Left kidney (tissue), 2 donors: ENCODE data around the gene MAP3K14. TPM values are rescaled to one million over a fixed set of nuclear protein-coding genes. Genes with fewer than 3 reads are reported as not detected.
"Not testable (repeated sequence)": the region's sequence is repeated elsewhere in the genome, so short reads cannot be mapped to it uniquely, and the experiment has no call there.

Source experiments
- DNase-seq: peaks from one replicate; pipeline ENCODE4 v3.0.0-alpha.2; 2013
- polyA plus RNA-seq: library from polyadenylated mRNA; unstranded; fragments of 120-200 nt; gene quantifications from one replicate; pipeline ENCODE4 v1.2.1, GENCODE V29; 2013; ENCODE audit not compliant: insufficient read length

MAP3K14 gene
- polyA plus RNA-seq, 1 donor, result 5.1 TPM

DNA sequence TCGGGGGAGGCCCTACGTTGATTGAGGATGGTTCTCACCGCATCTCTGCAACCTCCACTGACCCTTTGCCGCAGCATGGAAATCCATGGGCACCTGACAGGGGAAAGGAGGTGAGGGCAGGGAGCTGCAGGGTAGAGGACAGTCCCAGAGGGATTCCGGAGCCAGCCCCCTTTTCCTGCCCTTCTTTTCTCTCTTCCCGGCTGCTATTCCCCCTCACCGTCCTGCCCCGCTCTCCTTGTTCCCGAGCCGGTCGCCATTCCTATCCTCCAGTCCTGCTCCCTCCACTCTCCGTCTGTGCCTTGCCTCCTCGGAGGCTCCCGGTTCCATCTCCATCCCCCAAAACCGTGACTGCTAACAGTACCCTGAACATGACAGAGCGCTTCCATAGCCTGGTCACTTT is 59.7 kb downstream of the MAP3K14 start:
- no peak for DNase-seq

DNA sequence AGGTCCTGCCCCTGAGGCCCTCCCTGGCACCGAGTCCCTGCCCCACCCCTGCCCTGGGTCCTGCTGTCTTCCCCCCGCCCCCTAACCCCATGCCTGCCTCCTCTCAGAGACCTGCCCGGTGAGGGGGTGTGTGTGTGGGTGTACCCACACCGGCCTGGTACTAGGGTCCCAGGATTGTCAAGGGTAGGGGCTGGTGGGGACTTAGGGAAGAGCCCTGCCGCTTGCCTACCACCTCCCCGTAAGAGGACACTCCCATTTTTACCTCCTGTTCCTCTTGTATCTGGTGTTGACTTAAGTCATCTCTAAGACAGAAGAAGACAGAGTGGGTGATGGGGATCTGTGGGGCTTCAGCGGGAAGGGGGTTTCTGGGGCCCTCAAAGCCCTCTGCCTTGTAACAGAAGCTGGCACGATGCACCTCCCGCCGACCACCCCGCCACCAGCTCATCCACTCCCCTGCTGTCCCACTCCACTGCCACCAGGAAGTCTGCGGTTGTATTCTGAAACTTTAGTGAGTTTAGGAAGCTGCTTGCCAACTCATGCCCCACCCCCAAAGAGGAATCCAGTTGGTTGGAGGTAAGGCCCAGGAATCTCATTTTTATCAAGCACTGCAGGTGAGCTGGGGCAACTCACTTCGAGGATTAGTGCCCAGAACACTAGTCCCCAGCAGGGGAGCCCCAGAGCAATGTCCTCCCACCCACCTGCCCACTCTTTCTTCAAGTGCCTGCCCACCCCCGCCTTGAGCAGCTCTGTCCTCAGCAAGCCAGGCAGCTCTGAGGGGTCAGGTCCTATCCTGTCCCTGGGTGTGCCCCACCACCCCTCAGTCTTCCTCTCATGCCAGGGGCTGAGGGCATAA is 60.5 kb downstream of the MAP3K14 start:
- DNase-seq, result no peak

DNA sequence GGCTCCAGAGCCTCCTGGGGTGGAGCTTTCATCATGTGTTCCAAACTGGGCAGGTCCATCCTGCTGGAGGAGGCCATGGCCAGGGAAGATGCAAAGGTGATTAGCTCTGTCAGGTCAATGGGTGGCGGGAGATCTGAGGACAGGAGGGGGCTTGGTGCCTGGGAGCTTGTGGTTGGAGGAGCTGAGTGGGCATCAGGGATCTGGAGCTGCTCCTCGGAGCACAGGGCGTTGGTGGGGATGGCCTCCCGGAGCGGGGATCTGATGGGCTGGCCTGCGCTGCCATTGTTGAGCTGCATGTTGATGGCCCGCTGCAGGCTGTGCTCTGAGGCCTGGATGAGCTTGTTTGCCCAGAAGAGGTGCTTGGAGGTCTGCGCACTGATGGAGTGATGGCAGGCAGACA is 61.5 kb downstream of the MAP3K14 start:
- no peak for DNase-seq

DNA sequence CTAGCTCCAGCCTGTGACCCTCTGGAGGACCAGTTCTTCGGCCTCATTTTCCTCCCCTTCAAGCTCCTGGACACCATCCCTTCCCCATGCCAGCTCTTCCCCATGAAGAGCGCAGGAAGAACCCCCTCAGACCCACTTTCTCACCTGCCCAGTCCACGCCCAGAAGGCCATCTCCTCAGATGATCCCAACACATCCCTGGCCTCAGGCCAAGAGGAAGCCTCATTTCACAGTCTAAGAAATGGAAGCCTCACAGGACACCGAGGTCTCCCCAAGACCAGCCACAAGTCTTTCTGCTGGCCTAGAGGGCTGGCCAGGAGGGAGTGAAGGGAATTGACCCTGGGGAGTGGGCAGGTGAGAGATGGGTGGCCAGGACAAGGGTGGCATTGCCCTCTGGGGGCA is 62.9 kb downstream of the MAP3K14 start:
- DNase-seq, result no peak

DNA sequence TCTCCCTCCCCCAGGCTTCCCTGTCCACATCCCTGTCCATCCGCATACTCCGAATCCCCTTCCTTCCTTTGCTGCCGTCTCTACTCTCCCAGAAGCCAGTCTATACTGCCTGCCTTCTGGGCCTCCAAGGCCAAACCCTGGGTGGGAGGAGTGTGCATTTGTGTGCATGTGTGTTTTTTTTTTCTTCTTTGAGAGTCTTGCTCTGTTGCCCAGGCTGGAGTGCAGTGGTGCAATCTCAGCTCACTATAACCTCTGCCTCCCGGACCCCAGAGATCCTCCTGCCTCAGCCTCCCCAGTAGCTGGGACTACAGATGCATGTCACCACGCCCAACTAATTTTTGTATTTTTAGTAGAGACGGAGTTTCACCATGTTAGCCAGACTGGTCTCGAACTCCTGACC is 63.6 kb downstream of the MAP3K14 start:
- not testable (repeated sequence) for DNase-seq

DNA sequence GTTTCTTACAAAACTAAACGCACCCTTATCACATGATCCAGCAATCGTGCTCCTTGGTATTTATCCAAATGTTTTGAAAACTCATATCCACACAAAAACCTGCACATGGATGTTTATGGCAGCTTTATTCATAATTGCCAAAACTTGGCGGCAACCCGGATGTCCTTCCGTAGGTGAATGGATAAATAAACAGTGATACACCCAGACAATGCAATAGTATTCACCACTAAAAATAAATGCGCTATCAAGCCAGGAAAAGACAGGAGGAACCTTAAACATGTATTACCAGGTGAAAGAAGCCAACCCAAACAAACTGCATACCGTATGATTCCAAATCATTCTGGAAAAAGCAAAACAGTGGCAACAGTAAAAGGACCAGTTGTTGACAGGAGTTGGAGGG is 64.9 kb downstream of the MAP3K14 start:
- DNase-seq, result no peak

DNA sequence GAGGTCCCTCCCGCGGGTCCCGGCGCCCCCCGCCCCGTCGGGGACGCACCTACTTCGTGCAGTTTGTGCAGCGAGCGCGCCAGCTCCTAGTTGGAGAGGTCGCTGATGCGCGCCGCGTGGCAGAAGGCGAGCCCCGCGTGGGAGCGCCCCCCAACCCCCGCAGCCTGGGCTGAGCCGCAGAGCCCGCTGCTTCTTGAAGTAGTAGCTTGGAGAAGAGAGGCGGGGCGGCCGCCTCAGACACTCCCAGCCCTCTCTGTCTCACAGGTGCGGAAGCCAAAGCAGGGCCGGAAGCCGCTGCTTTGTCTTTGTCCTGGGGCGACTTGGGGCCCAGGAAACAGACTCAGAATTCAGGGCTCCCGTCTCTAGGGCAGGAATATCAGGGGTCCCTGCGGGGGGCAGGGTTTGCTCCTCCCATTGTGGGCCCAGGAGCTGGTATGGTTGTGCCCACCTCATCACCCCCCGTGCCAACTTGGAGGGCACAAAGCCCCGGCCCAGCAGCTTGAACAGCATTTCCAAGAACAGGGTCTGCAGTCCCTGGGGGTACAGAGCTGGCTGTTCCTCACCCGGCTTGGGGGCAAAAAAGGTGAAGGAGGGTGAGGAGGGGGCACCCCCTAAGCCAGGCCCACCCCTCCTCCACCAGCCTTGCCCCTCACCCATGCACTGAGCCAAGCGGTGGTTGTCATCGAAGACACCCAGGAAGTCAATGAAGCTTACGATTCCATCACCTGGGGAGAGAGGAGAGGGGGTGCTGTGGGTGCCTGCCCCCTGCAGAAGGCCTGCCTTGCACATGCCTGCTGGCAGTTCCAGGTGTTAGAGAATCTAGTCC is 68.5 kb downstream of the MAP3K14 start:
- DNase-seq, result no peak

DNA sequence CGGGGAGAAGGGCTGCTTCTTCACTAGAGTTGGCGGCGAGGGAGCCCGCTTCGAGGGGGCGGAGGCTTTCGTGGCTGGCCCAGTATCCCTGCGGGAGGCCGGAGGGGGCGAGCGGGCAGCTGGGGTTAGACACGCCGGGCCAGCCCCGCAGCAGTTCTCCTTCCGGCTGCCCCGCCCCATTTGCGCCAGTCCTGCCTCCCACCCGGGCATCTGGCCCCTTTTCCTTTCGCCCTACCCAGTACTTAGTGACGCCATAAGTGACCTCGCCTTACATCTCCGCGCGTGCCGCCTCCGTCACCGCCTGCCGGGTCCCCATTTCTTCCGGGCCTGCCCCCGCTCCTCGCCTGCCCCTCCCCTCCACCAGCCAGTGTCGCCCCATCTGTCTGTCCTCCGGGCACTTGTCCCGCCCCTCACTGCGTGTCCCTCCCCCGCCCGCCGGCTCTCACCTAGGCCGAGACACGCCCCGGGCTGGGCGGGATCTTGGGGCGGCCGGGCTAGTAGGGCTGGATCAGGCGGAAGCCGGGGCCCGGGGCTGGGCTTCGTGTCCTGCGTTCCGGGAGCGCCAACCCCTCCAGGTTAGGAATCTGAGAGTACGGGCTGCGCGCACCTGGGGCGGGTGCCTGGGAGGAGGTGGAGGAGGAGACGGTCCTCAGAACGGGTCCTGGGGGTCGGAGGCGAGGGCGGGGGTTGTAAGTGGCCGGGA is 69.2 kb downstream of the MAP3K14 start:
- peak; percentile 79 for DNase-seq

DNA sequence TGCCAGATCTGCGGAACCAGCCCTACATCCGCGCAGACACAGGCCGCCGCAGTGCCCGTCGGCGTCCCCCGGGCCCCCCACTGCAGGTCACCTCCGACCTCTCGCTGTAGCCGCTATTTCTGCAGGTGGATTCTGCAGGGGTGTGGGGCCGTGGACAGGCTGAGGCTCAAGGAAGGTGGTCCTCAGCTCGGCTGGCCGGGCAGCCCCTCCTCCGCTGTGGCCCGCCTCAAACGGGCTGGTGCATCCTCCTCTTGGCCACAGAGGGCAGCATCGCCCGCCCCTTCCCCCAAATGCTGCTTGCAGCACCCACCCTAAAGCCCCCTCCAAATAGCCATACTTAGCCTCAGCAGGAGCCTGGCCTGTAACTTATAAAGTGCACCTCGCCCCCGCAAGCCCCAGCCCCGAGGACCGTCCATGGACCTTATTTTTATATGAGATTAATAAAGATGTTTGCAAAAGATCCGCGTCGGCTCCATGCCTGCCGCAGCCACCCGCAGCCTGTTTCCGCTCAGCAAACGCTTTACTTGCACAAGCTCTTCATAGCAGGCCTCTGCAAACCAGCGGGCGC is 69.9 kb downstream of the MAP3K14 start:
- DNase-seq, result no peak

DNA sequence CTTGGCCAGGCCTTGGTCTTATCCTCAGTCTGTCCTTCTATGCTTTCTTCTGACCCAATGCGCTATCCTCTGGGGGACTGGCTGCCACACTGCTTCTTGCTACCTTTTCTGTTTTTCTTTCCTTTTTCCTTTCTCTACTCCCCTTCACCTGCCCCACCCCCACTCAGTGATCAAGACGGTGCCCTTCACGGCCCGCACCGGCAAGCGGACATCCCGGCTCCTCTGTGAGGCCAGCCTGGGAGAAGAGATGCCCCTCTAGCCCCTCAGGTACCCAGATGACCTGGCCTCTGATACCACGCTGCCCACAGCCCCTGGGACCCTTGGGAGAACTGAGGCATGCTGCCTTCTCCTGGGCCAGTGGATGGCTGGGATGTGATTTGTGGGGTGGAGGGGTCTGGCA is 70.5 kb downstream of the MAP3K14 start:
- no peak for DNase-seq

DNA sequence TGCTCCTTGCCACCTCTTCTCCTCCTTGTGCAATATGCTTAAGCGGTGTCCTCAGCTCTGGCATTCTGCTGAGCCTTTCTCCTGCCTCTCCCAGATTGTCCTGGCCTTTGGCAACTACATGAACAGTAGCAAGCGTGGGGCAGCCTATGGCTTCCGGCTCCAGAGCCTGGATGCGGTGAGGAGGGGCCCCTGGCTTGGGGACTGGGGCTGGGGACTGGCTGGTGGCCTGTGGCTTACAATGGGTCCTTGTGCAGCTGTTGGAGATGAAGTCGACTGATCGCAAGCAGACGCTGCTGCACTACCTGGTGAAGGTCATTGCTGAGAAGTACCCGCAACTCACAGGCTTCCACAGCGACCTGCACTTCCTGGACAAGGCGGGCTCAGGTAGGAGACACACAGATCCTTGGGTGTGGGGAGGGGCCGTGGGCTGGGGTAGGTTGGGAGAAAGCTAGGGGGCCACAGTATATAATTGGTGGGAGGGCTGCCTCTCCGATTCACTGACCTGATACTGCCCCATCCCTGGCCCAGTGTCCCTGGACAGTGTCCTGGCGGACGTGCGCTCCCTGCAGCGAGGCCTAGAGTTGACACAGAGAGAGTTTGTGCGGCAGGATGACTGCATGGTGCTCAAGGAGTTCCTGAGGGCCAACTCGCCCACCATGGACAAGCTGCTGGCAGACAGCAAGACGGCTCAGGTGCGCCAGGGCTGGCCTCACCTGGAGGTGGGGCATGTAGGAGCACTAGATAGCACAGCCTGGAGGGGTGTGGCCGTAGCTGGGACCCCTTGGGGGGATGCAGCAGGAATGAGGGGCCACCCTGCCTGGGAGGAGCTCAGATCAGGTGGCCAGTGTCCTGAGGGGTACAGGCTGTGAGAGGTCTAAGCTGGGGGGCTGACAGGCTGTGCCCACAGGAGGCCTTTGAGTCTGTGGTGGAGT is 71.8 kb downstream of the MAP3K14 start:
- no peak for DNase-seq

DNA sequence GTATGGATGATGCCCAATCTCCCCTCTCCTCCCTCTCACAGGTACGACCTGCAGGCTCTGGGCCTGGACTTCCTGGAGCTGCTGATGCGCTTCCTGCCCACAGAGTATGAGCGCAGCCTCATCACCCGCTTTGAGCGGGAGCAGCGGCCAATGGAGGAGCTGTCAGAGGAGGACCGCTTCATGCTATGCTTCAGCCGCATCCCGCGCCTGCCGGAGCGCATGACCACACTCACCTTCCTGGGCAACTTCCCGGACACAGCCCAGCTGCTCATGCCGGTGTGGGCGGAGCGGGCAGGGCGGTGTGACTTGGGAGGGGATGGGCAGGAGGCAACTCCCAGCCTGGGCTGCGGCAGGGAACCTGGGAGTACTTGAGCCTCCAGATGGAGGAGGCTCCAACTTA is 73.1 kb downstream of the MAP3K14 start:
- DNase-seq, result no peak

DNA sequence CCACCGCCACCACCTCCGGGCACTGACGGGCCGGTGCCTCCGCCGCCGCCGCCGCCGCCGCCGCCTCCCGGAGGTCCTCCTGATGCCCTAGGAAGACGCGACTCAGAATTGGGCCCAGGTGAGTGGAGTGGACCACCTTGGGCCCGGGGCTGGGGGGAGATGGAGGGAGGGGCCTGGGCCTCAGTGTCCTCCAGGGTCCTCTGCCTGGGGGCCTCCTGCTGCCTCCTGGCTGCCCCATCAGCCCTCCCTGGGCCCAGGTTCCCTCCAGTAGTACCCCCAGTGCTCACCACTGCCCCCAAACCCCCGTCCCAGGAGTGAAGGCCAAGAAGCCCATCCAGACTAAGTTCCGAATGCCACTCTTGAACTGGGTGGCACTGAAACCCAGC is 74.8 kb downstream of the MAP3K14 start:
- no peak for DNase-seq

DNA sequence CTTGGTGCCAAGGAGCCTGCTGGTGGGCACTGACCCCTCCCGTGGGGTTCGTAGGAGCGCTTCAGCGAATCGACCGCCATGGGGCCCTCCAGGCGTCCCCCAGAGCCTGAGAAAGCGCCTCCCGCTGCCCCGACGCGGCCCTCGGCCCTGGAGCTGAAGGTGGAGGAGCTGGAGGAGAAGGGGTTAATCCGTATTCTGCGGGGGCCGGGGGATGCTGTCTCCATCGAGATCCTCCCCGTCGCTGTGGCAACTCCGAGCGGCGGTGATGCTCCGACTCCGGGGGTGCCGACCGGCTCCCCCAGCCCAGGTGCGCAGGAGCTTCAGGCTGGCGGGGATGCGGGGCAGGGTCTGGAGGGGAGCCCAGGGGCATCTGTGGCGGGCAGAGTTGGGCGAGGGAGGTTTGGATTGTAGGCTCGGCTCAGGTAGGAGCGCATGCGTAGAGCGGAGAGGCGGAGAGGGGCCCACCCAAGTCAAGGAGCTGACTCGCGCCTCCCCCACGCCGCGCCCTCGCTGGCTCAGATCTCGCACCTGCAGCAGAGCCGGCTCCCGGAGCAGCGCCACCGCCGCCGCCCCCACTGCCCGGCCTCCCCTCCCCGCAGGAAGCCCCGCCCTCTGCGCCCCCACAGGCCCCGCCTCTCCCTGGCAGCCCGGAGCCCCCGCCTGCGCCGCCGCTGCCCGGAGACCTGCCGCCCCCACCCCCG is 75.3 kb downstream of the MAP3K14 start:
- no peak for DNase-seq

DNA sequence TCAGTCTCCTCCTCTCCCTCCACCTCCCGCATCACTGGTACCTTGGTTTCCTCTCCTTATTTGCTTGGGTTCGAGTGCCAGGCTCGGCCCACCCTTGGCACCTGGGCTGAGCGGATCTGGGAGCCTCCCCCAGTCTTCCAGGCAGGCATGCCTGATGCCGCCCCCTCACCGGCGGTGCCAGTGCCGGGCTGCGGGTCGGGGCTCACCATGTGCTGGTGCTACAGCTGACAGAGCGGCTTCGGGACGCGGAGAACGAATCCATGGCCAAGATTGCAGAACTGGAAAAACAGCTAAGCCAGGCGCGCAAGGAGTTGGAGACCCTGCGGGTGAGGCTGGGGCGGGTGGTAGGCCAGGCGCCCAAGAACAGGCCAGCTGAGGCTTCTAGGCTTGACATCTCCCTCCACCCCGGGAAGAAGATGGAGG is 75.9 kb downstream of the MAP3K14 start:
- DNase-seq, result no peak

DNA sequence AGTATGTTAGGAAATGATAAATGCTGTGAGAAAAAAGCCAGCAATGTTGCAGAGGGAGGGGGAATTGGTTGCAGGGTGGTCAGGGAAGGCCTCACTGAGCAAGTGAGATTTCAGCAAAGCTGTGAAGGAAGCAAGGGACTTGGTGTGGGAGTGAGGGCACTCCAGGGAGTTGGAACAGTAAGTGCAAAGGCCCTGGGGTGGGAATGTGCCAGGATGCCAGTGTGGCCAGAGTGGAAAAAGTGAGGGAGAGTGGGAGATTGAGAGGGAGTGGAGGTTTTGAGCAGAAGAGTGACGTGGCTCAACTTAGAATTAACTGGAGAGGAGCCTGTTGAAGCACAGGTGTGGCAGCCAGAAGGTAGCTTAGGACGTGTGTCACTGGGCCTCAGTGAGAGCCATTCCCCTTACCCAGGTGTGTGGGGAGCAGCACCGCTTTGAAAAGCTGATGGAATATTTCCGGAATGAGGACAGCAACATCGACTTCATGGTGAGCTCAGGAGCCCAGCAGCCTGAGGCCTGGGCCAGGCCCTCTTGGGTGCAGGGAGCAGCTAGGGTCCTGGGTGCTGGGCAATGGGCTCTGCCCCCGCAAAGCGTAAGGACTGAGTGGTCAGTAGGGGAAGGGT is 78.6 kb downstream of the MAP3K14 start:
- DNase-seq, result no peak

DNA sequence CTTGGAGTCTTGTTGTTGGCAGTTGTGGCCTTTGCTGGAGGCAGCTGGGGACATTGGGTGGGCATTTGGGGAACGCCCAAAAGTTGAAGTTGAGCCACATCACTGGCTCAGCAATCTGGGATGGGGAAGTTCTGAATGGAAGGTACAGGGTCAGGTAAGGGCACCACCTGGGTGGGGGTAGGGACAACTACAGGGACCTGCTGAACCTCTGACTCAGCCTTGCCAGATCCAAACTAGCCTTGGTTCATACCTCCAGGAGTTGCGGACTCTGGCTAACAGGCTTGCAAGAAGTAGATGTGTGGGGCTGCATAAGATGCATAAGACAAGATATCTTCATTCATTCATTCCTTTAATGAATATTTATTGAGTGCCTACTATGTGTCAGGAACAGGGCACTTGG is 79.1 kb downstream of the MAP3K14 start:
- DNase-seq, result no peak

DNA sequence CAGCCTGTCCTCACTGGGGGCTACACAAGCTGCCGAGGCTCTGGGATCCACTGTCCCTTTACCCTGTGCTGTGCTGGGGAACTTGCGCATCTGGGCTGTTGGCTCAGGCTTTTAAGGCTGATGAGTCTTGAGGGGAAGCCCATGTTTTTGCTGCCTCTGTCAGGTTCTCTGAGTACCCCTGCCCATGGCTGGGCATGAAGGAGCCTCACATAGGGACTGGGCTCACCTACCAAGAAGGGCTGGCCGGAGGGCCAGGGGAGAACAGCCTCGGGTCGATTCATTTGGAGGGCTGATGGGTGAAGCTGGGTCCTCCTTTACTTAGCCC is 80.6 kb downstream of the MAP3K14 start:
- DNase-seq, result no peak

DNA sequence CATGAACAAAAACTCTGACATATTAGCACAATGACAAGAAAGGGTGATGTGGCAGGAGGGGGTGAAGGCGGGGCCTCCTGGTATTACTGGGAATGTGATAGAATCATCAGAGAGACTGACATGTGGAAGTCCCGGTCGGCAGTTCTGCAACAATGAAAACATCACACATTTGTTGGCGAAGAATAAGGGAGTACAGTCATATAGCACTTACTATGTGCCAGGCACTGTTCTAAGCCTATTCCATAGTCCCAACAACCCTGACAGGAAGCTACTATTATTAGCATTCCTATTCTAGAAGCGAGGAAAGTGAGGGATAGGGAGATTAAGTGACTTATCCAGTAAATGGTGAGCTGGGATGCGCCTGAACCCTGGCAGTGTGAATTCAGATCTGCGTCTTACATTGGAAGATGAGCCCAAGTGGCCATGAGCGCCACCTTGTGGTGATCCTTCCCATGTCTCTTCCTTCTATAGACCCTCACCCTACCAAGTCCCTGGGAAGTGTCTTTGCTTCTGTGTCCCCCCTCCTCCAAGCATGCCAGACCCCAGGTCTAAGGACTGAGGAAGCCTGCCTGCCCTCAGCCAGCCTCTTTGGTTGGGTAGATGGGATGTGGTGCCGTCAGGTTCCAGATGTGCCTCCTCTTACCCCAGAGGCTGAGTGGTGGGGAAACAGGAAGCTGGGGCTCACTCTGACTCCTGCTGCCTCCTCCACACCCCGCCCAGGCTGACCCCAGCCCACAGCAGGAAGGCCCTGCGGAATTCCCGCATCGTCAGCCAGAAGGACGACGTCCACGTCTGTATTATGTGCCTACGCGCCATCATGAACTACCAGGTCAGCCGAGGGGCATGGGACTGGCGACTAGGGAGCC is 81.2 kb downstream of the MAP3K14 start:
- no peak for DNase-seq
